ENCODE data around the gene ZNF587B.
A peak's percentile ranks its signal among the peaks of the same experiment; 100 is the strongest.

Gene ZNF587B

GRCh38 chr19:57886046-57886445 is 55.9 kb downstream of the ZNF587B start:
- H3K9ac ChIP-seq (ENCODE audit: low read length), result no peak overlapping the region
- no peak overlapping the region for H3K4me2 ChIP-seq (ENCODE audit: low read length)
- H3K79me2 ChIP-seq (ENCODE audit: insufficient read depth, low read length), result peaks cover 29% of the 10 kb centered on the region

GRCh38 chr19:57887195-57887941 is 57.3 kb downstream of the ZNF587B start:
- Histone ChIP-seq H2AFZ (ENCODE audit: low read length) (no peak overlapping the region), H3K4me3 (ENCODE audit: low read depth, low read length, poor library complexity, severe bottlenecking) (peak overlapping the region; percentile 95), H3F3A (ENCODE audit: insufficient read depth, low read length) (no peaks in the 10 kb centered on the region), H3K9me3 (ENCODE audit: low read length) (peaks cover 3% of the 10 kb centered on the region; the same call in 1 of the 2 replicates), H3K79me2 (ENCODE audit: insufficient read depth, low read length) (peaks cover 29% of the 10 kb centered on the region), H3K9ac (ENCODE audit: low read length) (no peak overlapping the region), H3K36me3 (ENCODE audit: insufficient read depth, low read length) (peaks cover 62% of the 10 kb centered on the region), H3K4me1 (ENCODE audit: insufficient read depth, low read length, severe bottlenecking) (peaks cover 17% of the 10 kb centered on the region), H3K27ac (ENCODE audit: low read depth, low read length, poor library complexity, severe bottlenecking) (no peak overlapping the region), H3K4me2 (ENCODE audit: low read length) (peak overlapping the region; percentile 77), H4K20me1 (ENCODE audit: insufficient read depth, low read length) (no peaks in the 10 kb centered on the region), H3K9me2 (ENCODE audit: low read depth, low read length) (no peaks in the 10 kb centered on the region), H3K27me3 (ENCODE audit: insufficient read depth, low read length) (no peaks in the 10 kb centered on the region)
- no peak for TF ChIP-seq CTCF (IDR thresholded peaks at IDR 0.05; ENCODE audit: low read length)
- no peak for TF ChIP-seq EZH2 (IDR thresholded peaks at IDR 0.05; ENCODE audit: borderline replicate concordance, low read length)

More at GRCh38 chr19:57886046-57886445, 55.9 kb downstream of the ZNF587B start:
- H3K9me3 ChIP-seq (ENCODE audit: low read length), result peaks cover 3% of the 10 kb centered on the region; the same call in 1 of the 2 replicates
- H3K27me3 ChIP-seq (ENCODE audit: insufficient read depth, low read length), result no peaks in the 10 kb centered on the region
- H2AFZ ChIP-seq (ENCODE audit: low read length), result no peak overlapping the region
- H4K20me1 ChIP-seq (ENCODE audit: insufficient read depth, low read length), result no peaks in the 10 kb centered on the region
- H3F3A ChIP-seq (ENCODE audit: insufficient read depth, low read length), result no peaks in the 10 kb centered on the region
- no peaks in the 10 kb centered on the region for H3K9me2 ChIP-seq (ENCODE audit: low read depth, low read length)
- peaks cover 17% of the 10 kb centered on the region for H3K4me1 ChIP-seq (ENCODE audit: insufficient read depth, low read length, severe bottlenecking)
- no peak overlapping the region for H3K27ac ChIP-seq (ENCODE audit: low read depth, low read length, poor library complexity, severe bottlenecking)
- no peak for TF ChIP-seq CTCF (IDR thresholded peaks at IDR 0.05; ENCODE audit: low read length)
- no peak for TF ChIP-seq EZH2 (IDR thresholded peaks at IDR 0.05; ENCODE audit: borderline replicate concordance, low read length)
- H3K36me3 ChIP-seq (ENCODE audit: insufficient read depth, low read length), result peaks cover 63% of the 10 kb centered on the region
- H3K4me3 ChIP-seq (ENCODE audit: low read depth, low read length, poor library complexity, severe bottlenecking), result no peak overlapping the region

GRCh38 chr19:57888107-57888559 is 58.0 kb downstream of the ZNF587B start:
- Histone ChIP-seq H3K9me3 (ENCODE audit: low read length) (peaks cover 3% of the 10 kb centered on the region; the same call in 1 of the 2 replicates), H3F3A (ENCODE audit: insufficient read depth, low read length) (no peaks in the 10 kb centered on the region), H3K36me3 (ENCODE audit: insufficient read depth, low read length) (peaks cover 54% of the 10 kb centered on the region), H3K4me2 (ENCODE audit: low read length) (peak overlapping the region; percentile 77), H3K4me1 (ENCODE audit: insufficient read depth, low read length, severe bottlenecking) (peaks cover 17% of the 10 kb centered on the region), H2AFZ (ENCODE audit: low read length) (no peak overlapping the region), H3K4me3 (ENCODE audit: low read depth, low read length, poor library complexity, severe bottlenecking) (peak overlapping the region; percentile 95), H3K79me2 (ENCODE audit: insufficient read depth, low read length) (peaks cover 29% of the 10 kb centered on the region), H3K9me2 (ENCODE audit: low read depth, low read length) (no peaks in the 10 kb centered on the region), H3K9ac (ENCODE audit: low read length) (peak overlapping the region; percentile 83), H3K27me3 (ENCODE audit: insufficient read depth, low read length) (no peaks in the 10 kb centered on the region), H3K27ac (ENCODE audit: low read depth, low read length, poor library complexity, severe bottlenecking) (peak overlapping the region; percentile 17), H4K20me1 (ENCODE audit: insufficient read depth, low read length) (no peaks in the 10 kb centered on the region)
- TF ChIP-seq EZH2 (IDR thresholded peaks at IDR 0.05; ENCODE audit: borderline replicate concordance, low read length) (no peak), CTCF (IDR thresholded peaks at IDR 0.05; ENCODE audit: low read length) (no peak)
